SK-N-MC (cell line): ENCODE measurements around the gene PNMA1.

Source experiments
- EZH2 ChIP-seq: fragments of 200-600 bp; sonication (generic); IDR thresholded peaks from one replicate; pipeline ENCODE4 v1.6.1; 2017; ENCODE audit warnings: antibody characterized with exemption
- POLR2AphosphoS5 ChIP-seq: IDR thresholded peaks from 2 replicates; pipeline ENCODE4 v1.6.1; 2012; ENCODE audit warnings: mild to moderate bottlenecking, low read depth, low read length, borderline replicate concordance

GRCh38 chr14:73723406-73723796, 9.2 kb upstream of the PNMA1 start:
- TF ChIP-seq POLR2AphosphoS5 = no peak
- no peak for TF ChIP-seq EZH2
